Measurements from ENCODE around the gene RALGAPA1. TPM values are rescaled to one million over a fixed set of nuclear protein-coding genes. Genes with fewer than 3 reads are reported as not detected.

RALGAPA1 gene
- total RNA-seq, 4 donors from 2014 or later: 44.1 to 138 (median 108) TPM

- intact Hi-C loops (cut with DNase I; ENCODE audit: low total_unique reads): no loop called here
These were observed 235.2 kb downstream of the RALGAPA1 start for GRCh38 chr14:35573911-35574310.

GRCh38 chr14:35571598-35571997 lies 237.5 kb downstream of the RALGAPA1 start:
- DNase-seq: no peak
- Histone ChIP-seq H3K27ac (no peak overlapping the region), H3K4me3 (no peak overlapping the region), H3K27me3 (no peaks in the 10 kb centered on the region), H3K9me3 (no peaks in the 10 kb centered on the region), H3K36me3 (no peaks in the 10 kb centered on the region), H3K4me1 (no peaks in the 10 kb centered on the region)
- TF ChIP-seq CTCF (IDR thresholded peaks at IDR 0.05) (no peak), POLR2A (IDR thresholded peaks at IDR 0.05) (no peak)
- intact Hi-C loops (cut with DNase I; ENCODE audit: low total_unique reads): no loop called here

More at GRCh38 chr14:35573911-35574310, 235.2 kb downstream of the RALGAPA1 start:
- no peak overlapping the region for H3K4me3 ChIP-seq
- H3K27ac ChIP-seq: no peak overlapping the region
- no peak for TF ChIP-seq CTCF (IDR thresholded peaks at IDR 0.05)
- no peak for TF ChIP-seq POLR2A (IDR thresholded peaks at IDR 0.05)
- H3K9me3 ChIP-seq: no peaks in the 10 kb centered on the region
- no peak for DNase-seq
- no peaks in the 10 kb centered on the region for H3K4me1 ChIP-seq
- H3K36me3 ChIP-seq: no peaks in the 10 kb centered on the region
- no peaks in the 10 kb centered on the region for H3K27me3 ChIP-seq

- Histone ChIP-seq H3K4me1 (no peaks in the 10 kb centered on the region), H3K27ac (no peak overlapping the region), H3K36me3 (no peaks in the 10 kb centered on the region), H3K4me3 (no peak overlapping the region), H3K27me3 (no peaks in the 10 kb centered on the region), H3K9me3 (no peaks in the 10 kb centered on the region)
- DNase-seq: no peak
- TF ChIP-seq POLR2A (IDR thresholded peaks at IDR 0.05) (no peak), CTCF (IDR thresholded peaks at IDR 0.05) (no peak)
- intact Hi-C loops (cut with DNase I; ENCODE audit: low total_unique reads): no loop called here
These were observed 243.1 kb downstream of the RALGAPA1 start for GRCh38 chr14:35565871-35566464.

- TF ChIP-seq POLR2A (IDR thresholded peaks at IDR 0.05) (no peak), CTCF (IDR thresholded peaks at IDR 0.05) (no peak)
- no peak overlapping the region for H3K4me3 ChIP-seq
- H3K36me3 ChIP-seq: no peaks in the 10 kb centered on the region
- no peaks in the 10 kb centered on the region for H3K9me3 ChIP-seq
- no peaks in the 10 kb centered on the region for H3K4me1 ChIP-seq
- H3K27me3 ChIP-seq: no peaks in the 10 kb centered on the region
- no peak for DNase-seq
- no peak overlapping the region for H3K27ac ChIP-seq
- intact Hi-C loops (cut with DNase I; ENCODE audit: low total_unique reads): no loop called here
These were observed 250.4 kb downstream of the RALGAPA1 start for GRCh38 chr14:35558680-35559079.

GRCh38 chr14:35557221-35557747 lies 251.8 kb downstream of the RALGAPA1 start:
- H3K27me3 ChIP-seq: no peaks in the 10 kb centered on the region
- H3K27ac ChIP-seq: no peak overlapping the region
- no peak overlapping the region for H3K4me3 ChIP-seq
- DNase-seq: no peak
- H3K36me3 ChIP-seq: no peaks in the 10 kb centered on the region
- no peak for TF ChIP-seq CTCF (IDR thresholded peaks at IDR 0.05)
- no peak for TF ChIP-seq POLR2A (IDR thresholded peaks at IDR 0.05)
- intact Hi-C loops (cut with DNase I; ENCODE audit: low total_unique reads): no loop called here
- H3K4me1 ChIP-seq: no peaks in the 10 kb centered on the region
- no peaks in the 10 kb centered on the region for H3K9me3 ChIP-seq
